SK-N-SH treated with all-trans-retinoic acid at 6 μM for 48 hours (cell line): ENCODE results near the gene EIF3M.

Source experiments
- ATAC-seq: fragments of 200-7000 bp; cut with Tn5 transposase; 3 replicates; pipeline ENCODE4 v1.9.1; 2020; ENCODE audit warnings: mild to moderate bottlenecking, moderate library complexity
- ARNTL ChIP-seq: fragments of 450-650 bp; formaldehyde crosslinking; IDR thresholded peaks from 2 replicates; pipeline ENCODE4 v1.5.0; 2020; ENCODE audit warnings: low read depth, mild to moderate bottlenecking, moderate library complexity, borderline replicate concordance
- BACH2 ChIP-seq: fragments of 250-450 bp; sonication (Bioruptor Pico); IDR thresholded peaks from 2 replicates; pipeline ENCODE4 v1.9.0; 2021; ENCODE audit warnings: mild to moderate bottlenecking, borderline replicate concordance
- CSDC2 ChIP-seq: fragments of 250-450 bp; sonication (Bioruptor Pico); IDR thresholded peaks from 2 replicates; pipeline ENCODE4 v1.5.0; 2020; ENCODE audit warnings: mild to moderate bottlenecking, moderate library complexity
- CSRNP3 ChIP-seq: fragments of 250-450 bp; sonication (Bioruptor Pico); IDR thresholded peaks from 2 replicates; pipeline ENCODE4 v1.5.1; 2021; ENCODE audit warnings: mild to moderate bottlenecking, moderate library complexity
- ESRRG ChIP-seq: fragments of 250-450 bp; sonication (Bioruptor Pico); IDR thresholded peaks from 2 replicates; pipeline ENCODE4 v1.6.1; 2021; ENCODE audit warnings: mild to moderate bottlenecking
- GLIS3 ChIP-seq: fragments of 250-450 bp; sonication (Bioruptor Pico); IDR thresholded peaks from 2 replicates; pipeline ENCODE4 v1.5.0; 2020; ENCODE audit warnings: mild to moderate bottlenecking, moderate library complexity
- OSR1 ChIP-seq: fragments of 250-450 bp; sonication (Bioruptor Pico); IDR thresholded peaks from 2 replicates; pipeline ENCODE4 v1.8.0; 2022; ENCODE audit warnings: moderate library complexity, mild to moderate bottlenecking, inconsistent platforms
- PATZ1 ChIP-seq: fragments of 250-450 bp; sonication (Bioruptor Pico); IDR thresholded peaks from 2 replicates; pipeline ENCODE4 v1.8.0; 2020; ENCODE audit warnings: mild to moderate bottlenecking, moderate library complexity, borderline replicate concordance
- PPARA ChIP-seq: fragments of 250-450 bp; sonication (Bioruptor Pico); IDR thresholded peaks from 2 replicates; pipeline ENCODE4 v1.5.0; 2020; ENCODE audit warnings: mild to moderate bottlenecking, borderline replicate concordance
- RARB ChIP-seq: fragments of 250-450 bp; sonication (Bioruptor Pico); IDR thresholded peaks from 2 replicates; pipeline ENCODE4 v1.8.0; 2021; ENCODE audit warnings: mild to moderate bottlenecking, moderate library complexity
- SNAI2 ChIP-seq: fragments of 250-450 bp; sonication (Bioruptor Pico); IDR thresholded peaks from 2 replicates; pipeline ENCODE4 v1.5.0; 2020; ENCODE audit warnings: mild to moderate bottlenecking, moderate library complexity
- TCF4 ChIP-seq: fragments of 250-450 bp; sonication (Bioruptor Pico); IDR thresholded peaks from 2 replicates; pipeline ENCODE4 v1.8.0; 2021; ENCODE audit warnings: mild to moderate bottlenecking, moderate library complexity, borderline replicate concordance
- TOX ChIP-seq: fragments of 250-450 bp; sonication (Bioruptor Pico); IDR thresholded peaks from 2 replicates; pipeline ENCODE4 v1.8.0; 2021; ENCODE audit warnings: mild to moderate bottlenecking, moderate library complexity, borderline replicate concordance
- ZC3H10 ChIP-seq: fragments of 250-450 bp; sonication (Bioruptor Pico); IDR thresholded peaks from 2 replicates; pipeline ENCODE4 v1.5.1; 2021; ENCODE audit warnings: mild to moderate bottlenecking, moderate library complexity
- ZFP30 ChIP-seq: fragments of 450-650 bp; formaldehyde crosslinking; IDR thresholded peaks from 2 replicates; pipeline ENCODE4 v1.5.0; 2022; ENCODE audit warnings: mild to moderate bottlenecking, moderate library complexity
- ZNF565 ChIP-seq: fragments of 450-650 bp; formaldehyde crosslinking; conservative IDR thresholded peaks from 2 replicates; pipeline ENCODE4 v1.5.0; 2020; ENCODE audit warnings: low read depth, mild to moderate bottlenecking, moderate library complexity
- ZNF70 ChIP-seq: fragments of 450-650 bp; formaldehyde crosslinking; IDR thresholded peaks from 2 replicates; pipeline ENCODE4 v1.5.0; 2020; ENCODE audit warnings: mild to moderate bottlenecking, moderate library complexity
- ZNF8 ChIP-seq: fragments of 450-650 bp; formaldehyde crosslinking; IDR thresholded peaks from 2 replicates; pipeline ENCODE4 v1.5.0; 2020; ENCODE audit warnings: mild to moderate bottlenecking, moderate library complexity
- TF ChIP-seq, protein P1 (sequence below): fragments of 250-450 bp; sonication (Bioruptor Pico); IDR thresholded peaks from 2 replicates; pipeline ENCODE4 v1.5.1; 2020; ENCODE audit warnings: low read depth, mild to moderate bottlenecking, moderate library complexity
- TF ChIP-seq, protein P2 (sequence below): fragments of 250-450 bp; sonication (Bioruptor Pico); IDR thresholded peaks from 2 replicates; pipeline ENCODE4 v1.5.0; 2020; ENCODE audit warnings: mild to moderate bottlenecking, moderate library complexity

Gene EIF3M

DNA sequence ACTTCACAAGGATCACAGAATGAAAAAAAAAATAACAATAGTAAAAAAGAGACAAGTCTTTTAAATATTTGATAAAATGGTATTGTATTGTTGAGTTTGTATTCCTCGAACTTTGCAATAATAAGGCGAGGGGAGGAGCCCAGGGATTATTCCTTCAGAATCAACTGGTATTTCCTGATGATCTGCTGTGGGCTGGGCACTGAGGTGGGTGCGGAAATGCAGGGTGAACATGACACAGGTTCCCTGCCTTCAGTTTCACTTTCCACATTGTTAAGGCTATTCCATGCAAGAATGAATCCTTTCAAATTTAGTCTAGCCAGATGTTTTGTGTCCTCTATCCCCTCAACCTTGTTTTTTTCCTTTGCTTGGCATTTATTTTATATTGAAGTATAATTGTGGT, 2.1 kb upstream of the EIF3M start:
- TF ChIP-seq SNAI2 (CRISPR knock-in tag): no peak
- no peak for TF ChIP-seq RARB (CRISPR knock-in tag)
- TF ChIP-seq ARNTL (CRISPR knock-in tag): no peak
- no peak for TF ChIP-seq TCF4 (CRISPR knock-in tag)
- no peak for TF ChIP-seq CSRNP3 (CRISPR knock-in tag)
- TF ChIP-seq, protein P1, sequence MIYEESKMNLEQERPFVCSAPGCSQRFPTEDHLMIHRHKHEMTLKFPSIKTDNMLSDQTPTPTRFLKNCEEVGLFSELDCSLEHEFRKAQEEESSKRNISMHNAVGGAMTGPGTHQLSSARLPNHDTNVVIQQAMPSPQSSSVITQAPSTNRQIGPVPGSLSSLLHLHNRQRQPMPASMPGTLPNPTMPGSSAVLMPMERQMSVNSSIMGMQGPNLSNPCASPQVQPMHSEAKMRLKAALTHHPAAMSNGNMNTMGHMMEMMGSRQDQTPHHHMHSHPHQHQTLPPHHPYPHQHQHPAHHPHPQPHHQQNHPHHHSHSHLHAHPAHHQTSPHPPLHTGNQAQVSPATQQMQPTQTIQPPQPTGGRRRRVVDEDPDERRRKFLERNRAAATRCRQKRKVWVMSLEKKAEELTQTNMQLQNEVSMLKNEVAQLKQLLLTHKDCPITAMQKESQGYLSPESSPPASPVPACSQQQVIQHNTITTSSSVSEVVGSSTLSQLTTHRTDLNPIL (CRISPR knock-in tag): no peak
- TF ChIP-seq ZFP30 (CRISPR knock-in tag): no peak
- TF ChIP-seq CSDC2 (CRISPR knock-in tag): no peak
- TF ChIP-seq GLIS3 (CRISPR knock-in tag): no peak
- TF ChIP-seq OSR1: no peak
- no peak for TF ChIP-seq ZNF70 (CRISPR knock-in tag)
- TF ChIP-seq, protein P2, sequence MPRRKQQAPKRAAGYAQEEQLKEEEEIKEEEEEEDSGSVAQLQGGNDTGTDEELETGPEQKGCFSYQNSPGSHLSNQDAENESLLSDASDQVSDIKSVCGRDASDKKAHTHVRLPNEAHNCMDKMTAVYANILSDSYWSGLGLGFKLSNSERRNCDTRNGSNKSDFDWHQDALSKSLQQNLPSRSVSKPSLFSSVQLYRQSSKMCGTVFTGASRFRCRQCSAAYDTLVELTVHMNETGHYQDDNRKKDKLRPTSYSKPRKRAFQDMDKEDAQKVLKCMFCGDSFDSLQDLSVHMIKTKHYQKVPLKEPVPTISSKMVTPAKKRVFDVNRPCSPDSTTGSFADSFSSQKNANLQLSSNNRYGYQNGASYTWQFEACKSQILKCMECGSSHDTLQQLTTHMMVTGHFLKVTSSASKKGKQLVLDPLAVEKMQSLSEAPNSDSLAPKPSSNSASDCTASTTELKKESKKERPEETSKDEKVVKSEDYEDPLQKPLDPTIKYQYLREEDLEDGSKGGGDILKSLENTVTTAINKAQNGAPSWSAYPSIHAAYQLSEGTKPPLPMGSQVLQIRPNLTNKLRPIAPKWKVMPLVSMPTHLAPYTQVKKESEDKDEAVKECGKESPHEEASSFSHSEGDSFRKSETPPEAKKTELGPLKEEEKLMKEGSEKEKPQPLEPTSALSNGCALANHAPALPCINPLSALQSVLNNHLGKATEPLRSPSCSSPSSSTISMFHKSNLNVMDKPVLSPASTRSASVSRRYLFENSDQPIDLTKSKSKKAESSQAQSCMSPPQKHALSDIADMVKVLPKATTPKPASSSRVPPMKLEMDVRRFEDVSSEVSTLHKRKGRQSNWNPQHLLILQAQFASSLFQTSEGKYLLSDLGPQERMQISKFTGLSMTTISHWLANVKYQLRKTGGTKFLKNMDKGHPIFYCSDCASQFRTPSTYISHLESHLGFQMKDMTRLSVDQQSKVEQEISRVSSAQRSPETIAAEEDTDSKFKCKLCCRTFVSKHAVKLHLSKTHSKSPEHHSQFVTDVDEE (CRISPR knock-in tag): no peak
- TF ChIP-seq ESRRG: no peak
- TF ChIP-seq TOX (CRISPR knock-in tag): no peak
- TF ChIP-seq ZNF565: no peak
- TF ChIP-seq, all 23 proteins: peak for 0
- ATAC-seq: no peak

GRCh38 chr11:32584921-32585320, 1.3 kb downstream of the EIF3M start:
- ATAC-seq: no peak
- TF ChIP-seq ZNF565 (no peak), TOX (CRISPR knock-in tag) (no peak), PPARA (no peak), ZC3H10 (CRISPR knock-in tag) (no peak), ZNF70 (CRISPR knock-in tag) (no peak), PATZ1 (CRISPR knock-in tag) (no peak), ARNTL (CRISPR knock-in tag) (no peak), CSRNP3 (CRISPR knock-in tag) (no peak), RARB (CRISPR knock-in tag) (no peak), ZFP30 (CRISPR knock-in tag) (no peak), CSDC2 (CRISPR knock-in tag) (no peak), ZNF8 (CRISPR knock-in tag) (no peak), GLIS3 (CRISPR knock-in tag) (no peak), TCF4 (CRISPR knock-in tag) (no peak), BACH2 (CRISPR knock-in tag) (no peak)
- TF ChIP-seq, protein P1 (CRISPR knock-in tag): no peak
